Pancreas (tissue), 10 donors: ENCODE data around the gene ANKRD40CL. TPM values are rescaled to one million over a fixed set of nuclear protein-coding genes. Genes with fewer than 3 reads are reported as not detected.

Experiments used
- ATAC-seq, 4 donors: fragments of 200-7000 bp; cut with Tn5 transposase; one replicate each; pipeline versions ENCODE4 v1.8.0 to v1.9.1; 2020; ENCODE audit warnings: mild to moderate bottlenecking in 4 of 4, moderate library complexity in 4 of 4
- DNase-seq, 6 donors: peaks; one replicate each; pipeline ENCODE4 v3.0.0-alpha.2; 2020
- FAIRE-seq: peaks from 2 replicates; lab custom pipeline; 2012; peaks lifted over from hg19 to GRCh38; lab: Jason Lieb, UNC
- H3K27ac ChIP-seq, 4 donors: fragments of 200-600 bp; sonication (generic); 1 replicate in 3 of 4; 2 replicates in 1 of 4; pipeline versions ENCODE4 v1.5.0 to v1.8.0; 2020
- H3K27me3 ChIP-seq, 4 donors: fragments of 200-600 bp; one replicate each; pipeline ENCODE4 v1.8.0; 2021
- H3K36me3 ChIP-seq, 3 donors: fragments of 200-600 bp; sonication (generic) in 1 of 3; one replicate each; pipeline versions ENCODE4 v1.5.0 to v1.8.0; 2020 to 2021
- H3K4me1 ChIP-seq, 3 donors: fragments of 200-600 bp; one replicate each; pipeline ENCODE4 v1.8.0; 2021
- H3K4me3 ChIP-seq, 4 donors: fragments of 200-600 bp; sonication (generic) in 2 of 4; one replicate each; pipeline versions ENCODE4 v1.5.0 to v1.8.0; 2020 to 2021
- H3K9me3 ChIP-seq, 4 donors: fragments of 200-600 bp; one replicate each; pipeline ENCODE4 v1.8.0; 2021
- WGBS, 2 donors: extraction: QIAGEN DNeasy Blood & Tissue Kit; methylation state at CpG; one replicate each; pipeline ENCODE4 v1.1.7; 2013; 5-methylcytosine and 5-hydroxymethylcytosine counted together
- intact Hi-C, 3 donors: fragments of 100-400 bp; cut with DNase I; formaldehyde crosslinking; loops; one replicate each; pipeline versions ENCODE4 v1.11.1 to v1.14.2; 2022
- polyA plus RNA-seq, 2 donors: library from polyadenylated mRNA; stranded (reverse); fragments of 200-250 nt; gene quantifications; one replicate each; pipeline ENCODE4 v1.2.3, GENCODE V29; 2013
- total RNA-seq, 6 donors: library from RNA; stranded (reverse); fragmentation: NEBNext Ultra II Directional in 4 of 6; extraction: Animal tissue kit (Norgen Biotek cat#: 25700) in 4 of 6; gene quantifications; one replicate each; pipeline versions ENCODE4 v1.2.1 to v1.2.4, GENCODE V29; 2021 to 2023
- TF ChIP-seq, protein P1 (sequence below), 4 donors: fragments of 200-600 bp; sonication (generic) in 3 of 4; IDR thresholded peaks; one replicate each; pipeline versions ENCODE4 v1.5.0 to v1.8.0; 2021; ENCODE audit warnings: antibody characterized with exemption in 4 of 4
- donor health status: healthy with polysubstance abuse.
- donor health status: DM: no; HTN: no; CAD: no; lungs with moderate emphysema.
- donor health status: DM: no; HTN: no; CAD: no.
- donor health status: control.
- donor health status: control.
- donor health status: Bipolar disorder and iron deficiency.
- donor health status: DM: yes; HTN: yes; CAD: no.
- donor health status: DM: no; HTN: no; CAD: no.
- donor health status: DM: no; HTN: no; CAD: no.
- donor health status: DM: yes; HTN: yes; CAD: no.

The ANKRD40CL gene, protein sequence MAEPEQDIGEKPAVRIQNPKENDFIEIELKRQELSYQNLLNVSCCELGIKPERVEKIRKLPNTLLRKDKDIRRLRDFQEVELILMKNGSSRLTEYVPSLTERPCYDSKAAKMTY
- under 1 TPM in 2 of 6 donors, not detected in 4; 0.16 to 0.46 TPM for total RNA-seq
- polyA plus RNA-seq, result under 1 TPM in 1 of 2 donors, not detected in 1; 0.19 TPM

DNA sequence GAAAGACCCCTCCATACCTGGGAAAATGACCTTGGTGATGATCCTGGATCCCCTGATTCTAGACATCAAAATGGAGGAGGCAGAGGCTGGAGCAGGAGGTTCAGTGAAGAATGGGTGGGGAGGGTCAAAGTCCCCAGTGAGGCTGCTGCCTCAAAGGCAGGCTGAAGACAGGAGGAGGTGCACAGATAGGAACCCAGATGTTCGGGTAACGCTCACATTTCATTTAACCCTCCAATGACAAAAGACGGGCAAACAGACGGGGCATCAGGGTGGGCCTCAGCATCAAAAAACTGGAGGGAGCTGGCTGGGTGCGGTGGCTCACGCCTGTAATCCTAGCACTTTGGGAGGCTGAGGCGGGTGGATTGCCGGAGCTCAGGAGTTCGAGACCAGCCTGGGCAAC lies at the start of gene ANKRD40CL:
Gene ANKRD40CL, minus strand, starts transcription at position 73 of the 400 bp plus-strand sequence. CDS start 605 bp downstream, outside the sequence.
- no peaks in the 10 kb centered on the region for H3K36me3 ChIP-seq
- 85 to 86% methylated on average over 9 of the region's 9 CpGs for WGBS, 2 donors
- TF ChIP-seq, protein P1, sequence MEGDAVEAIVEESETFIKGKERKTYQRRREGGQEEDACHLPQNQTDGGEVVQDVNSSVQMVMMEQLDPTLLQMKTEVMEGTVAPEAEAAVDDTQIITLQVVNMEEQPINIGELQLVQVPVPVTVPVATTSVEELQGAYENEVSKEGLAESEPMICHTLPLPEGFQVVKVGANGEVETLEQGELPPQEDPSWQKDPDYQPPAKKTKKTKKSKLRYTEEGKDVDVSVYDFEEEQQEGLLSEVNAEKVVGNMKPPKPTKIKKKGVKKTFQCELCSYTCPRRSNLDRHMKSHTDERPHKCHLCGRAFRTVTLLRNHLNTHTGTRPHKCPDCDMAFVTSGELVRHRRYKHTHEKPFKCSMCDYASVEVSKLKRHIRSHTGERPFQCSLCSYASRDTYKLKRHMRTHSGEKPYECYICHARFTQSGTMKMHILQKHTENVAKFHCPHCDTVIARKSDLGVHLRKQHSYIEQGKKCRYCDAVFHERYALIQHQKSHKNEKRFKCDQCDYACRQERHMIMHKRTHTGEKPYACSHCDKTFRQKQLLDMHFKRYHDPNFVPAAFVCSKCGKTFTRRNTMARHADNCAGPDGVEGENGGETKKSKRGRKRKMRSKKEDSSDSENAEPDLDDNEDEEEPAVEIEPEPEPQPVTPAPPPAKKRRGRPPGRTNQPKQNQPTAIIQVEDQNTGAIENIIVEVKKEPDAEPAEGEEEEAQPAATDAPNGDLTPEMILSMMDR (IDR thresholded peaks at IDR 0.05), result no peak
- H3K9me3 ChIP-seq, result no peaks in the 10 kb centered on the region
- peak in 1 of 6 donors; percentile 12 for DNase-seq
- ATAC-seq, result no peak
- peak within 1 kb of the TSS in 1 of 4 donors; percentile 53 for H3K27ac ChIP-seq
- intact Hi-C loops, result no loop called here
- FAIRE-seq, result no peak
- H3K4me3 ChIP-seq, result no peak within 1 kb of the TSS
- H3K4me1 ChIP-seq, result peaks cover 13 to 29% (median 22%) of the 10 kb centered on the region in 3 donors
- H3K27me3 ChIP-seq, result no peaks in the 10 kb centered on the region

DNA sequence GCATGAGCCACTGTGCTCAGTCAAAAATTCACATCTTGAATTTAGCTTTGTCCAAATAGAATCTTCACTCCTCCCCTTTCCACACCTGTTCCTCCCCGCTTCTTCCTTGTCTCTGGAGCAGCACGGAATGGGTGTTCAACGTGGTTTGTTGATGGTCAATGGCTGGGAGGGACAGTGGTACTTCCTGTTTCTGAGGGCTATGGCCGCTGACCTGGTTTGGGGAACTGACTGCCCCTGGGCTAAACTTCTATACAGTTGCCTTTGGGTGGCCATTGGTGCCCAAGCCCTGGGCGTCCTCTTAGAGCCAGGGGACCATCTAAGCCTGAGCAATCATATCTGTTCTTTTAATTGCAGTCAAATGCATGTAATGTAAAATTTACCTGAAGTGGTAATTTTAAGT lies 49.0 kb upstream of the ANKRD40CL start:
- ATAC-seq, result peak in 1 of 4 donors; percentile 25

GRCh38 chr17:50815400-50815799 lies 48.1 kb upstream of the ANKRD40CL start:
- Histone ChIP-seq H3K36me3 (no peaks in the 10 kb centered on the region), H3K9me3 (no peaks in the 10 kb centered on the region), H3K4me3 (no peak overlapping the region), H3K27ac (no peak overlapping the region), H3K27me3 (no peaks in the 10 kb centered on the region), H3K4me1 (no peaks in the 10 kb centered on the region)
- intact Hi-C loops, result no loop called here
- TF ChIP-seq, protein P1 (IDR thresholded peaks at IDR 0.05), result no peak
- no peak for ATAC-seq
- DNase-seq, result no peak
- 79 to 86% methylated on average over 3 of the region's 3 CpGs for WGBS, 2 donors
- FAIRE-seq, result no peak

More for the DNA sequence above, 49.0 kb upstream of the ANKRD40CL start:
- DNase-seq (no peak), FAIRE-seq (no peak)
- WGBS, 2 donors, result 88 to 89% methylated on average over 5 of the region's 5 CpGs
- Histone ChIP-seq H3K4me1 (no peaks in the 10 kb centered on the region), H3K4me3 (no peak overlapping the region), H3K27me3 (no peaks in the 10 kb centered on the region), H3K9me3 (no peaks in the 10 kb centered on the region), H3K27ac (no peak overlapping the region), H3K36me3 (no peaks in the 10 kb centered on the region)
- intact Hi-C loops, result no loop called here
- TF ChIP-seq, protein P1 (IDR thresholded peaks at IDR 0.05), result no peak

- no peak for FAIRE-seq
- intact Hi-C loops, result no loop called here
- Histone ChIP-seq H3K27ac (no peak overlapping the region), H3K4me3 (no peak overlapping the region), H3K9me3 (no peaks in the 10 kb centered on the region), H3K27me3 (no peaks in the 10 kb centered on the region), H3K36me3 (no peaks in the 10 kb centered on the region), H3K4me1 (no peaks in the 10 kb centered on the region)
- no peak for ATAC-seq
- no peak for DNase-seq
- TF ChIP-seq, protein P1 (IDR thresholded peaks at IDR 0.05), result no peak
Observed at GRCh38 chr17:50813583-50813982, 46.3 kb upstream of the ANKRD40CL start.

GRCh38 chr17:50808888-50809287 lies 41.6 kb upstream of the ANKRD40CL start:
- DNase-seq, result no peak
- H3K9me3 ChIP-seq, result no peaks in the 10 kb centered on the region
- no peak overlapping the region for H3K27ac ChIP-seq
- WGBS, 2 donors, result 35 to 39% methylated on average over 3 of the region's 3 CpGs
- intact Hi-C loops, result no loop called here
- peaks cover 10 to 14% (median 12%) of the 10 kb centered on the region in 3 donors for H3K4me1 ChIP-seq
- FAIRE-seq, result no peak
- H3K4me3 ChIP-seq, result no peak overlapping the region
- TF ChIP-seq, protein P1 (IDR thresholded peaks at IDR 0.05), result no peak
- ATAC-seq, result no peak
- no peaks in the 10 kb centered on the region for H3K36me3 ChIP-seq
- H3K27me3 ChIP-seq, result no peaks in the 10 kb centered on the region
